GM19023 (cell line): ENCODE measurements around the gene TMEM119.
"Not testable (repeated sequence)": the region's sequence is repeated elsewhere in the genome, so short reads cannot be mapped to it uniquely, and the experiment has no call there.

Source experiments
- ATAC-seq: cut with Tn5 transposase; IDR thresholded peaks from one replicate; pipeline ENCODE4 v1.9.1; 2021; ENCODE audit warnings: mild to moderate bottlenecking, moderate library complexity; ENCODE audit not compliant: unreplicated experiment

TMEM119 gene

DNA sequence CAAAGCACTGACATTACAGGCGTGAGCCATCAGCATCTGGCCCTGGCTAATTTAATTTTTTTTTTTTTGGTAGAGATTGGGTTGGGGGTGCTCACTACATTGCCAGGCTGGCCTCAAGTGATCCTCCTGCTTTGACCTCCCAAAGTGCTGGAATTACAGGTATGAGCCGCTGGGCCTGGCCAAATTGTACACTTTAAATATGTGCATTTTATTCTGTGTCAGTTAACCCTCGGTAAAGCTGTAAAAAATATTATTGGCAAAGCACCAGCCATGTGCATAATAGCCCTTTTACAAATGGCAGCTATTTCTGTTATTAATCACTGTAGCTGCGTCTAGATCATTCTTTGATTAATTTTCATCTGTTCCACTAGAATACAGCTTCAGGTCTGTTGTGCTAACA, 12.0 kb downstream of the TMEM119 start:
- no peak for ATAC-seq

DNA sequence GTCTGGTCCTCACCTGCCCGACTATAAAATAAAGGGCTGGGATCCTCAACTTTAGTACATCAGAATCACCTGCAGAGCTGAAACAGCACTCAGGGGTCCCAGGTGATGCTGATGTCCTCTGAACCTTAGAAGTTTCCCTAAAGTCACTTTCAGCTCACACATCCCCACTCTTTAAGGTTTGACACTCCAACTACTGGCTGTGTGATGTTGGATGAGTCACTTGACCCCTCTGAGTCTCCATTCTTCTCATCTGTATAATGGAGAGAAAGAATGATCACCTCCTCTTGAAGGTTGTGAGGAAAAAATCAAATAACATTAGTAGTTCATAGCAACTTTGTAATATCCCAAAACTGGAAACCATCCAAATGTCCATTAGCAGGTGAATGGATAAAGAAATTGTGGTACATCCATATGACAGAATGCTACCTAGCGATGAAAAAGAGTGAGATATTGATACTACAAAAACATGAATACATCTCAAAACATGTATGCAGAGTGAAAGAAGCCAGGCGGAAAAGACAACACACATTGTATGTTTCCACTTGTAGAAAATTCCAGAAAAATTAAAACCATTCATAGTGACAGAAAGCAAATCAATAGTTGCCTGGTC, 13.3 kb downstream of the TMEM119 start:
- ATAC-seq: no peak

DNA sequence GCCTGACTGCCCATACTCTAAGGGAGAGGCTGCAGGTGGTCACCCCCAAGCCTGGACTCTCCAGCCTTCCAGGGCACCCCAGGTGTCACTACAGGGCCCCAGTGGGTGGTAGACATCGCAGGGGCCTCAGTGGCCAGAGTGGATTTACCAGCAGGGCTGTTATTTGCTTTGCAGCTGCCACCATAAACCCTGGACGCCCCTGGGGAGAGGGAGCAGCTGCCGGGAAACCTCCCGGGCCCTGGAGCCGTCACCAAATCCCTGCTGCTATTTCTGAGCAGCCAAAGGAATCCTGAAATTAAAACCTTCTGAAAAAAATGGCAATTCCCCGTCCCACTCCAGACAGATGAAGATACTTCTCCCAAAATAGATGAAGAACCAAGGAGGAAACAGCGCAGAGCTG, 13.9 kb downstream of the TMEM119 start:
- no peak for ATAC-seq

DNA sequence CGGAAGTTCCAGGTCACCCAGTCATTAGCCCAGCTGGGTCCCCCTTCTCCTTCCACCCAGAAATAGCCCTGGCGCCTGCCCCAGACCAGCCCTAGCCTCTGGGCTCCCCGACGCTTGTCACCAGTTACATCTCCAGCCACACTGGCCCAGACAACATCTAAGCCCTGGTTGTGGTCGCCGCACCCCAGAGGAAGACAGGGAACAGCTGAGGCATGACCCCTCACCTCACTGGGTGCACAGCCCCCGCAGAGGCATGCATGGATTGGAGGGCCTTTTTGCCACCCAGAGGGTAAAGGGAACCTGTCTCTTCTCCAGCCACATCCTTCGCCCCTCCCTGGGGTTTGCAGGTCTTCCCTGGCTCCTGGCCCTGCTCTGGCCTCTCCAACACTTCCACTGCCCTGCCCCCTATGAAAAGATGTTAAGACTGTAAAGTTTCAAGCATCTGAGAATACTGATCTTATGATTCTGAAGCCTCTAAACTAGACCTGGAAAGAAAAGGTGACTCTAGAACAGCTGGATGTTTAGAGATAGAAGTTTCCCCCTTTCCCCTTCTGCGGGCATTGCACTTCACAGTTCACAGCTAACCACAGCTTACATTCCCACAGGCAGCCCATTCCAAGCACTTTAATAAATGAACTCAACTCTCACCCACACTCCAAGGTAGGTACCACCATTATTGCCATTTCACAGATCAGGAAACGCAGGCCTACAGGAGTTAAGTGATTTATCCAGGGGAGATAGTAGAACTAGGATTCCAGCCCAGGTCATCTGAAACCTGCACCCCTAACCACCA, 14.7 kb downstream of the TMEM119 start:
- ATAC-seq: no peak

DNA sequence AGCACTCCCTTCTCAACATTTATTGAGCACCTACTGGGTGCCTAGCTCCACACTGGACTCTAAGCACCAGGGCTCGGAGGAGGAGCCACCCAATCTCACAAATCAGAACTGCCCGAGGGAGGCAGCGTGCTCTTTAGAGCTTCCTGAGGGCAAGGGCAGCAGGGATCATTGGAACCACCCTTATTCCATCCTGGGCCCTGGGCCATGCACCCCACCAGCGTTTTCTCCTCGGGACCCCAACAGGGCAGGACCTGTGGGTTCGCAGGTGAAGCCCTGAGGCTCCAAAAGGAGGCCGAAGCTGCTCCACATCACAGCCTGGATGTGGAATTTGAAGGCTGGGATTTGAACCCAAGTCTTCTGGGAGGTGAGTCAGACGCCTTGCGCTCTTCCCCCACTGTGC, 15.4 kb downstream of the TMEM119 start:
- no peak for ATAC-seq

DNA sequence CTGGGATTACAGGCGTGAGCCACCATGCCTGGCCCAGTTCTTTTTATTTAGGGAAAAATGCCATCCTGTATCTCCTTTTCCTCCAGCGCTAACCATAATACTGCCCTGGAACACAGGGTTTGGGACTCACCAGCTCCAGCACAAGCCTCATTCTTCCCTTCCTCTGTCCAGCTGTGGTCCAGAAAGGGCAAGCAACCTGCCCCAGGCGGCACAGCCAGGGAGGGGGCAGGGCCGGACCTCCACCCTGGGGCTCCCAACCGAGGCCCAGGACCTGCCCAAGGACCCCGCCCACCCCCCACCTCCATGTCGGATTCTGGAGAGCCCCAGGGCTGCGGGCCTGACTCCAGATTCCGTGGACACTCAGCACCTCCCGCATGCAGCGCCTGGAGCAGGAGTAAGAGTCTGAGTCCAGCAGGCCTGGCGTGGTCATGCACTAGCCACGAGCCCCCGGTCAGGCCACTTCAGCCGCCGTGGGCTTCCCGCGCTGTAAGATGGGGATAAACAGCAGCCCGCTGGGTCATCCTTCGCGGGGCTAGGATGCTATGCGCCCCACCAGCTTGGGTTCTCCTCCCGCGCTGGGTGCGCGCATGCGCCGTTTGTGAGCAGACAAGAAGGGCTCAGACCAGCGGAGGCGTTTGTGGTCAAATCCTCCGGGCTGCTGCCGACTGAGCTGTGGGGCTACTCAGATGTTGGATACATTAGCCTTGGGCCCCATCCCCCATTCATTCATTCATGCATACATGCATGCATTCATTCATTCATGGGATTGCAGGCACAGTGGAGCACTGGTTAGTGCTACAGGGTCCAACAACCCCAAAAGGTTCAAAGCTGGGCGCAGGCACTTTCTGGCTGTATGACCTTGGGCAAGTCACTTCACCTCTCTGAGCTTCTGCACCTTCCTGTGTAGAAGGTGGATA, 16.3 kb downstream of the TMEM119 start:
- no peak for ATAC-seq

DNA sequence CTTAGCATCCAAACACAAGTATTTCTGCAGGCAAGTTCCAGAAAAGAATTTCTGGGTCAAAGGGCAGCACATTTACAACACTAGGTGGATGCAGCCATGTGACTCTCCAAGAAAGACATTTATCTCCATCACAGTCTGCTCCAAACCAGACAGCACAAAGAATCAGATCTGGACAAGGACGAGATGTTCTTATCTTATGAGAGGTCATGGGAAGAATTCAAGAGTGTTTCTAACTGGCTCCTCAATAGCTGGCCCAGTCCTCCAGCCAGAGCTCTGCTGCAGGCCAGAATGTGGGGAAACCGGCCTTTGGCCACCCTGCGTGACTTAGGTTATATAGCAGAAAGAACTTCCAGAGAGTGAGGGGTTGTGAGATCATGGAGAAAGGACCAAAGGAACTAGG, 17.4 kb downstream of the TMEM119 start:
- ATAC-seq: no peak

DNA sequence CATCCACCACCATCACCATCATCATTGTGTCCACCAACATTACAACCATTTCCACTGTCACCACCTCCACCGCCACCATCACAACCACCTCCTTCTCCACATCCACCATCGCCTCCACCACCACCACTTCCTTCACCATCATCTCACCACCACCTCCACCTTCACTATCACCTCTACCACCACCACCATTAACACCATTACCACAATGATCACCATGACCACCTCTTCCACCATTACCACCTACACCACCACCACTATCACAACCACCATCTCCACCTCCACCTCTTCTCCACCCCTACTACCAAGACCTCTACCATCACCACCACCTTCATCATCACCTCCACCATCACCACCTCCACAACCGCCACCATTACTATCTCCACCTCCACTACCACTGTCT, 19.1 kb downstream of the TMEM119 start:
- no peak for ATAC-seq

DNA sequence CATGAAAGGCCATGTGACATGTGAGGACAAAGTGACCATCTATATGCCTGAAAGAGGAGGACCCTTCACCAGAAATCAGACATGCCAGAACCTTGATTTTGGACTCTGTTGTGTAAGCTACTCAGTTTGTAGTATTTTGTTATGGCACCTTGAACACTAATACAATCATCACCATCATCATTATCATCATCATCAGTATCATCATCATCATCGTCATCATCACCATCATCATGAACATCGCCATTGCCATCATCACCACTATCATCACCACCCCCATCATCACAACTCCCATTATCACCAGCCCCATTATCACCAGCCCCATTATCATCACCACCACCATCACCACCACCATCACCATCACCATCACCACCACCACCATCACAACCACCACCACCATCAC, 19.6 kb downstream of the TMEM119 start:
- ATAC-seq: no peak

DNA sequence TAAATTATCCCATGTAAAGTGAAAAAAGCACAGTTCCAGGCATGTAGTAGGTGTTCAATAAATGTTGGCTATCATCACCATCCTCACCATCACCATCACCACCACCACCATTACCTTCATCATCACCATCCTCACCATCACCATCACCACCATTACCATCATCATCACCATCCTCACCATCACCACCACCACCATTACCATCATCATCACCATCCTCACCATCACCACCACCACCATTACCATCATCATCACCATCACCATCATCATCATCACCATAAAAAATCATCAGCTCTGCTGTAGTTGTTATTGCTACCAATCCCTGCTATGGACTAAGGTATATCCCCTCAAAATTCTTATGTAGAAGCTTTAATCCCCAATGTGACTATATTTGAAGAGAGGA, 20.4 kb downstream of the TMEM119 start:
- no peak for ATAC-seq

DNA sequence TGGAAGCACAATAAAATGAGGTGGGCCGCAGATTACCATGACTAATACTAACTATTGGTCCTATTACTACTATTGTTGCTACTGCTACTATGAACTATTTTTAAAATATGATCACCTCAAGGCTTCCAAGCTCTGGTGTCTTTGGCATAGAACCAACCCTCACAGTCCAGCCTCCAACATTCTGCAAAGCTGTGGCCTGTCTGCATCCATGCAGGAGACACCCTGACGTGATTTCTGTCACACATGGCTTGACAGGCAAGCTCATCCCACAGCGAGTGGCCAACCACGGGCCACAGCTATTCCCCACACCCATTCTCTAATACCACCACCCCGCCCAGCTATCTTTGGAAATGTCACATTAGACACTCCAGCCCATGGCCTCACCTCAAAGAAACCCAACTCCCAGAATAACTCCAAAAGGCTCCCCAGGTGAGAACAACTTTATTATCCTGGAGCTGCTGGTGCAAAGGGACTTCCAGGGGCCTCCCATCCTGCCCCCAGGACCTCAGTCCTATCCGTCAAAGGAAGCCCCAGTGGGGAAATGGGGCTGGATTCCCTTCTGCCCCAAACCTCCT, 21.1 kb downstream of the TMEM119 start:
- ATAC-seq: no peak

DNA sequence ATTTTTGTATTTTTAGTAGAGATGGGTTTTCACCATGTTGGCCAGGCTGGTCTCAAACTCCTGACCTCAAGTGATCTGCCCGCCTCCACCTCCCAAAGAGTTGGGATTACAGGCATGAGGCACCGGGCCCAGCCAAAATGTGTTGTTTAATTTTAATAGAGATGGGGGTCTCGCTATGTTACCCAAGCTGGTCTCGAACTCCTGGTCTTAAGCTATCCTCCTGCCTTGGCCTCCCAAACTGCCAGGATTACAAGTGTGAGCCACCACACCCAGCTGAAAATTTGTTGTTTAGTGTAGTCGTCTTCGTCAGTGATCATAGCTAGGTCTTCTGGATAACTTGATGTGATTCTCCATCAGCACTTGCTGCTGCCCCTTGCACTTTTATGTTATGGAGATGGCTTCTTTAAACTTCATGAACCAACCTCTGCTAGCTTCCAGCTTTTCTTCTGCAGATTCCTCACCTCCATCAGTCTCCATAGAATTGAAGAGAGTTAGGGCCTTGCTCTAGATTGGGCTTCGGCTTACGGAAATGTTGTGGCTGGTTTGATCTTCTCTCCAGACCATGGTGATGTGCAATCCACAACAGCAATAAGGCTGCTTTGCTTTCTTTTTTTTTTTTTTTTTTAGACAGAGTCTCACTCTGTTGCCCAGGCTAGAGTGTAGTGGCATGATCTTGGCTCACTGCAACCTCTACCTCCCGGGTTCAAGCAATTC, 22.5 kb downstream of the TMEM119 start:
- no peak for ATAC-seq

DNA sequence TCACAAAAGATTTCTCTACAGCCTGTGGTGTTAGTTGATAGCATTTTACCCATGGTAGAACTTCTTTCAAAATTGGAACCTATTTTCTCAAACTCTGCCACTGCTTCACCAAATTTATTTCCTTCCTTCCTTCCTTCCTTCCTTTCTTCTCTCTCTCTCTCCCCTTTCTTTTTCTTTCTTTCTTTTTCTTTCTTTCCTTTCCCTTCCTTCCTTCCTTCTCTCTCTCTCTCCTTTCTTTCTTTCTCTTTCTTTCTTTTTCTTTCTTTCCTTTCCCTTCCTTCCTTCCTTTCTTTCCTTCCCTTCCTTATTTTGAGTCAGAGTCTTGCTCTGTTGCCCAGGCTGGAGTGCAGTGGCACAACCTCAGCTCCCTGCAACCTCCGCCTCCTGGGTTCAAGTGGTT, 23.6 kb downstream of the TMEM119 start:
- ATAC-seq: not testable (repeated sequence)

DNA sequence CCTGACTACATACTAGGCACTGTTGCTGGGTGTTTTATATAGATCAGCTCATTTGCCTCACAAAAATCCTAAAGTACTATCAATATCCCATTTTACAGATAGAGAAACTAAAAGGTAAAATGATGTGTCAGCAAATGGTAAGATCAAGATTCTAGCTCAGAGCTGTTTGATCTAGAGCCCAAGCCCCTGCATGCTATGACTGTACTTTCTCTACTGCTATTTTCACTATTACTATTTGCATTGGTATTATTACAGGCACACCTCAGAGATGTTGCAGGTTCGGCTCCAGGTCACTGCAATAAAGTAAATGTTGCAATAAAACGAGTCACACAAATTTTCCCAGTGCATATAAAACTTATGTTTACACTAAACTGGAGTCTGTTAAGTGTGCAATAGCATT, 24.6 kb downstream of the TMEM119 start:
- ATAC-seq: no peak

DNA sequence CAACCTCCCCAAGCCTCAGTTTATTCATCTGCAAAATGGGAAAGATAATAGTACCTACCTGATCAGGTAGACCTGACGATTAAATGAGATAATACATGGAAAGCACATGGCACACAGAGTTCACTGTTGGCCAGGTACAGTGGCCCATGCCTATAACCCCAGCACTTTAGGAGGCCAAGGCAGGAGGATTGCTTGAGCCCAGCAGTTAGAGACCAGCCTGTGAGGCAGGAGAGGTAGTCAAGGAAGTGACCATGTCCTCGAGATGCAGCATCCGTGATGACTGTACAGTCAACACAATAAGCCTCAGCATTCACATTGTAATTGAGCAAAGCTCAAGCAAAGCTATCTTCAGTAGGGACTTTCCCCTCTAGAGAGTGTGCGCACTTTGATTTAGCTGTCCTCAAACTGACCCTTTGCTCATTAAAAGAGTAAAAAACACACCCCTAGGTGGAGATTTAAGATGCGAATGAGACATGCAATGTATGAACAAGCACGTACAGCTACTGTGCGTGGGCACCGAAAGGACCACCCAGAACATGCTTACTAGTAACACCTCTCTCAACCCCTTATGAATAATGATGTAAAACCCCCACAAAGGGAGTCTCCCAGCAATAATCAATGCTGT, 25.6 kb downstream of the TMEM119 start:
- ATAC-seq: peak; percentile 26

DNA sequence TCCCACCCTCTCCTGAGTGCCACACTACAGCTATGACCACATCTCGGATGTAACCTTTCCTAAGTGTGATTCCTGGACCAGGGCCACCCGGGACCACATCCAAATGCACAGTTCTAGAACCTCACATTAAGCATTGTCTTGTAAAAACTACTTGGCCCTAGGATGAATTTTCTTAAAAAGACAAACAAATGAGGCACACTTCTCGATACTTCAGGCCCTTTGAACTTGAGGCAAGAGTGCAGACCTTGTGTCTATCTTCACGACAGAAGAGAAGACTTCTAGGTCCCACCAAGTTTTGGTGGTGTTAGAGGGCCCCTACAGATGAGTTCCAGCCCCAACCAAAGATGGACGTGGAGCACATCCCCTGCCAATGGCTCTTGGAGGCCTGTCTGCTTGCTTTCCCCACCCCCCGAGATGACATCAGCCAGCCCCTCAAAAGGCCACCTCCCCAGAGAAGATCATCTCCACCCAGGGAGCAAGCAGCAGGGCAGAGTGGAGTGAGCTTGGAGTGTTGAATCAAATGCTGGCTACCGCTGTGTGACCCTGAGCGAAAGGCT, 26.2 kb downstream of the TMEM119 start:
- ATAC-seq: no peak

DNA sequence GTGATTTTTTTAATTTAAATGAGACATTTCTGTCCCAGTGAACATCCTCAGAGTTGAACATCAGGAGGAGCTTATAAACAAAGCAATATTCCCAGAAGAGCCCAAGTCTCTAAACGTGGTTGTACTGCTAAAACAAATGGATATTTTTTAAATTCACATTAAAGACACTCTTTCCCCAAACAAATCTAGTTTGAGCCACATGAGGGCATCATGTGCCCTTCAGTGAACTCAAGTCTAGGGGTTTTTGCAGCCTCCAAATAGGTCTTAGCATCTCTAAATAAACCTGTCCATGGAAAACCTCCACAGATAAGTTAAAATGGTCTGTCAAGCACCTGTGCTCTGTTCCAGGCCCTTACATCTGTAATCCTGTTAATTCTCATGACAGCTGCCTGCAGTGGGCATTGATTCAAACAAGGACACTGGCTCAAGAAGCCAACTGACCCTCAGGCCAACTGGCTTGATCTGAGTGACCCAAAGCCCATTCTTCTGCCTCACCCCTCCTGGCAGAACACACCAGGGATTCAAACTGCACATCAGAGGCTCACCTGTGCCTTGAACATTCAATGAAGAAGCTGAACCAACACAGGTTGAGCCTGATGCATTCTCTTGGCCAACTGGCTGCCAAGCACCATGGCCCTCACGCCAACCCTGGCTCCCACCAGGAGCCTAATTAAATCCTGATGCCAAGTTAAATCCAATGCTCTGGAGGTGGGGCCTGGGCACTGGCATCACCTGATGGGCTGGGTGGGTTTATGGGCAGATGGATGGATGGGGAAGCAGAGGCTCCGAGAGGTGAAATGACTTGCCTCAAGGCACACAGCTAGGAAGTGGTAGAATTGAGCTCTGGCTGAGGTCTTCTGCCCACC, 26.9 kb downstream of the TMEM119 start:
- ATAC-seq: no peak

DNA sequence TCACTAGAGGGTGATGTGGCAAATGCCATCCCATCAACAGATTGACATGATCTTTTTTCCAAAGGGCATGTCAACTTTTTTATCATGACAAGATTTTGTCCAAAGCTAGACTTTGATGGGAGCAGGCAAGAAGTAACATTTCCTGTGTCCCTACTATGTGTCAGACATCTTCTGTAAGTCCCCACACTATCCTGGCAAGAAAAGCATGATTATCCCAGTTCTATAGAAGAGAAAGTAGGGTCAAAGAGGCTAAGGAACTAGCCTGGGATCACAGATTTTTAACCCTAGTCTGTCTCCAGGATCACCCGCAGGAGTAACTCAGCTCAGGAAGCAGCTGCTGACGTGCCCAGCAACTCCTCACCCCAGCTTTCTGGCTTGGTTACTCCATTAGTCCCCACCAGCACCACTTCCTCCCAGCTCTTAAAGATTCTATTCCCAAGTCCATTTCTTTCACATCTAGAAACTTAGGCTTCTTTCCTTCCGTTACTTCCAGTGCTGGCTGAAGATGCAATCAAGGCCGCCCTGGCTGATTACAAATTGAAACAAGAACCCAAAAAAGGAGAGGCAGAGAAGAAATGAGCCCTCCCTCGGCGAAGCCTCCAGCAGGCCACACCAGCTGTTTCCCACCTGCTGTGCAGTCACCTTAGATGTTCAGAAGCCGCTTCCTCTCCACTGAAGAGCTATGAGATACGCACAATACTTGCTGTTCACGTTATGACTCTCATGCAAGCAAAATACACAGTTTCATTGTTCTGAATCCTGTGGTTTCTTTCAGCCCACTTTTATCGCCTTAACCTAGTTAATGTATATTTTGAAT, 29.3 kb downstream of the TMEM119 start:
- peak; percentile 63 for ATAC-seq
